NCI-H128 (cell line): ENCODE data around the gene NFKBIL1.
"Not testable (repeated sequence)": the region's sequence is repeated elsewhere in the genome, so short reads cannot be mapped to it uniquely, and the experiment has no call there.

Experiments used
- DNase-seq: peaks from one replicate; lab custom pipeline; 2025; ENCODE audit not compliant: unreplicated experiment; lab: John Stamatoyannopoulos, UW

NFKBIL1 gene

GRCh38 chr6:31546958-31547726 is at the start of gene NFKBIL1:
Gene NFKBIL1 (plus strand): TSS chr6:31547608. CDS start chr6:31547695, 87 bp downstream.
- DNase-seq, result peak; percentile 90

- DNase-seq, result no peak
Measured at GRCh38 chr6:31498748-31499147, 48.7 kb upstream of the NFKBIL1 start.

GRCh38 chr6:31499648-31500047 is 47.8 kb upstream of the NFKBIL1 start:
- not testable (repeated sequence) for DNase-seq

GRCh38 chr6:31502586-31502985 is 44.8 kb upstream of the NFKBIL1 start:
- DNase-seq, result no peak

- not testable (repeated sequence) for DNase-seq
Measured at GRCh38 chr6:31509036-31509435, 38.4 kb upstream of the NFKBIL1 start.

GRCh38 chr6:31510007-31510406 is 37.4 kb upstream of the NFKBIL1 start:
- no peak for DNase-seq

- DNase-seq, result no peak
Measured at GRCh38 chr6:31513456-31514165, 33.8 kb upstream of the NFKBIL1 start.

- no peak for DNase-seq
Measured at GRCh38 chr6:31521835-31522234, 25.6 kb upstream of the NFKBIL1 start.

- no peak for DNase-seq
Measured at GRCh38 chr6:31525553-31525931, 21.9 kb upstream of the NFKBIL1 start.

- no peak for DNase-seq
Measured at GRCh38 chr6:31525932-31526591, 21.3 kb upstream of the NFKBIL1 start.

GRCh38 chr6:31528307-31528777 is 19.1 kb upstream of the NFKBIL1 start:
- no peak for DNase-seq

GRCh38 chr6:31528821-31529328 is 18.5 kb upstream of the NFKBIL1 start, which contains the start of gene MCCD1:
Gene MCCD1 (plus strand): TSS chr6:31528962. CDS start chr6:31529015, 53 bp downstream.
- no peak for DNase-seq

- no peak for DNase-seq
Measured at GRCh38 chr6:31529329-31530150, 17.9 kb upstream of the NFKBIL1 start.

GRCh38 chr6:31530659-31531058 is 16.7 kb upstream of the NFKBIL1 start:
- no peak for DNase-seq

GRCh38 chr6:31531162-31531561 is 16.2 kb upstream of the NFKBIL1 start:
- no peak for DNase-seq

- DNase-seq, result no peak
Measured at GRCh38 chr6:31531771-31532643, 15.4 kb upstream of the NFKBIL1 start.

- no peak for DNase-seq
Measured at GRCh38 chr6:31532644-31533454, 14.6 kb upstream of the NFKBIL1 start.

GRCh38 chr6:31533455-31533841 is 14.0 kb upstream of the NFKBIL1 start:
- no peak for DNase-seq

- DNase-seq, result no peak
Measured at GRCh38 chr6:31534011-31534410, 13.4 kb upstream of the NFKBIL1 start.
